PC-9 (cell line): ENCODE results near the gene ZNF880. TPM values are rescaled to one million over a fixed set of nuclear protein-coding genes. Genes with fewer than 3 reads are reported as not detected.

Experiments
- BruUV-seq: library from RNA; stranded (reverse); fragments of 400-500 nt; replicated peaks from 2 replicates; lab custom pipeline; 2021; lab: Mats Ljungman, UMichigan
- CTCF ChIA-PET: fragments of 300-600 bp; sonication (Branson Sonifier 250); formaldehyde crosslinking; loops from one replicate; lab custom pipeline; 2022; ENCODE audit warnings: antibody characterized with exemption; lab: Charles Lee
- POLR2A ChIA-PET: fragments of 300-600 bp; sonication (Branson Sonifier 250); formaldehyde crosslinking; loops from one replicate; lab custom pipeline; 2022; ENCODE audit warnings: antibody characterized with exemption; ENCODE audit not compliant: unreplicated experiment; lab: Charles Lee
- DNase-seq, 2 experiments: peaks; one replicate each; pipeline versions ENCODE4 v3.0.0 to v3.0.0-alpha.2; 2015 to 2022; ENCODE audit warnings: mixed read lengths in 1 of 2
- H2AFZ ChIP-seq: fragments of 200-600 bp; sonication (generic); 2 replicates; pipeline ENCODE4 v1.8.1; 2017; ENCODE audit warnings: antibody characterized with exemption
- H3F3A ChIP-seq: fragments of 200-600 bp; sonication (generic); 2 replicates; pipeline ENCODE4 v1.8.1; 2017; ENCODE audit warnings: antibody characterized with exemption, mild to moderate bottlenecking, low read depth; ENCODE audit not compliant: insufficient read depth
- H3K27ac ChIP-seq: fragments of 200-600 bp; sonication (generic); 2 replicates; pipeline ENCODE4 v1.6.1; 2016; ENCODE audit warnings: mixed run types
- H3K27me3 ChIP-seq: fragments of 200-600 bp; sonication (generic); 2 replicates; pipeline ENCODE4 v1.6.1; 2016; ENCODE audit warnings: low read depth, mixed run types; ENCODE audit not compliant: insufficient read depth
- H3K36me3 ChIP-seq: fragments of 200-600 bp; sonication (generic); 2 replicates; pipeline ENCODE4 v1.6.1; 2016; ENCODE audit warnings: low read depth, mixed run types
- H3K4me1 ChIP-seq: fragments of 200-600 bp; sonication (generic); replicated peaks from 2 replicates; pipeline ENCODE4 v1.6.1; 2016; ENCODE audit warnings: mixed run types; ENCODE audit not compliant: insufficient read depth
- H3K4me2 ChIP-seq: fragments of 200-600 bp; sonication (generic); 2 replicates; pipeline ENCODE4 v1.6.1; 2017; ENCODE audit warnings: mixed run types
- H3K4me3 ChIP-seq: fragments of 200-600 bp; sonication (generic); 2 replicates; pipeline ENCODE4 v1.6.1; 2016; ENCODE audit warnings: mixed run types
- H3K79me2 ChIP-seq: fragments of 200-600 bp; sonication (generic); 2 replicates; pipeline ENCODE4 v1.6.1; 2017; ENCODE audit warnings: low read depth, mixed run types
- H3K9me2 ChIP-seq: fragments of 200-600 bp; sonication (generic); 2 replicates; pipeline ENCODE4 v1.8.1; 2017; ENCODE audit warnings: mild to moderate bottlenecking; ENCODE audit not compliant: insufficient read depth
- H3K9me3 ChIP-seq: fragments of 200-600 bp; sonication (generic); 2 replicates; pipeline ENCODE4 v1.8.1; 2016; ENCODE audit warnings: low read depth; ENCODE audit not compliant: insufficient read depth
- H4K20me1 ChIP-seq: fragments of 200-600 bp; sonication (generic); 2 replicates; pipeline ENCODE4 v1.8.1; 2017; ENCODE audit not compliant: insufficient read depth
- CTCF ChIP-seq: fragments of 200-600 bp; sonication (generic); conservative IDR thresholded peaks from 2 replicates; pipeline ENCODE4 v1.6.1; 2017; ENCODE audit warnings: mixed run types, antibody characterized with exemption, mild to moderate bottlenecking, moderate library complexity
- EZH2 ChIP-seq: fragments of 200-600 bp; sonication (generic); IDR thresholded peaks from 2 replicates; pipeline ENCODE4 v1.8.0; 2017; ENCODE audit warnings: antibody characterized with exemption, low read depth
- intact Hi-C: fragments of 100-400 bp; cut with micrococcal nuclease; formaldehyde crosslinking; loops from one replicate; pipeline ENCODE4 v1.10.0; 2022; ENCODE audit not compliant: unreplicated experiment
- total RNA-seq: library from RNA; stranded (reverse); gene quantifications from 2 replicates; pipeline ENCODE4 v1.2.3, GENCODE V29; 2021

Gene ZNF880
- total RNA-seq, 1 experiment from 2014 or later = 27.3 TPM

GRCh38 chr19:52397310-52398080, 27.8 kb downstream of the ZNF880 start, which contains the start of gene ZNF528:
Gene ZNF528, plus strand, starts transcription at chr19:52397849. Its CDS starts 4,165 bp downstream, at chr19:52402014.
- no peak for TF ChIP-seq EZH2
- TF ChIP-seq CTCF = no peak
- Histone ChIP-seq H3F3A (no peaks in the 10 kb centered on the region), H2AFZ (peak within 1 kb of the TSS; percentile 96), H3K27ac (no peak within 1 kb of the TSS), H3K4me3 (peak within 1 kb of the TSS; percentile 64), H3K79me2 (no peaks in the 10 kb centered on the region), H3K27me3 (no peaks in the 10 kb centered on the region), H3K9me2 (no peaks in the 10 kb centered on the region), H3K36me3 (no peaks in the 10 kb centered on the region), H3K4me2 (peak within 1 kb of the TSS; percentile 76), H4K20me1 (no peaks in the 10 kb centered on the region), H3K4me1 (no peaks in the 10 kb centered on the region), H3K9me3 (peaks cover 38% of the 10 kb centered on the region)
- intact Hi-C loops = no loop called here
- ChIA-PET CTCF (no interaction called here), POLR2A (no interaction called here)
- DNase-seq = peak; percentile 78 to 97
- no TSS peak for BruUV-seq

GRCh38 chr19:52398081-52398441, 28.3 kb downstream of the ZNF880 start:
- no peaks in the 10 kb centered on the region for H3K9me2 ChIP-seq
- no peak for DNase-seq
- H3K4me1 ChIP-seq = no peaks in the 10 kb centered on the region
- H3F3A ChIP-seq = no peaks in the 10 kb centered on the region
- H2AFZ ChIP-seq = peak overlapping the region; percentile 96
- peaks cover 38% of the 10 kb centered on the region for H3K9me3 ChIP-seq
- H3K27ac ChIP-seq = no peak overlapping the region
- H4K20me1 ChIP-seq = no peaks in the 10 kb centered on the region
- TSS peak; percentile 82 for BruUV-seq
- H3K79me2 ChIP-seq = no peaks in the 10 kb centered on the region
- intact Hi-C loops = no loop called here
- ChIA-PET CTCF (no interaction called here), POLR2A (no interaction called here)
- H3K36me3 ChIP-seq = no peaks in the 10 kb centered on the region
- no peak for TF ChIP-seq CTCF
- TF ChIP-seq EZH2 = no peak
- peak overlapping the region; percentile 64 for H3K4me3 ChIP-seq
- H3K4me2 ChIP-seq = peak overlapping the region; percentile 76
- H3K27me3 ChIP-seq = no peaks in the 10 kb centered on the region

- no peaks in the 10 kb centered on the region for H3K36me3 ChIP-seq
- H3K9me3 ChIP-seq = peaks cover 26% of the 10 kb centered on the region
- H3K4me1 ChIP-seq = no peaks in the 10 kb centered on the region
- ChIA-PET CTCF (no interaction called here), POLR2A (no interaction called here)
- no peaks in the 10 kb centered on the region for H3K9me2 ChIP-seq
- no peak for TF ChIP-seq CTCF
- H3K4me3 ChIP-seq = no peak overlapping the region
- BruUV-seq = no TSS peak
- H3K27me3 ChIP-seq = no peaks in the 10 kb centered on the region
- no peaks in the 10 kb centered on the region for H3F3A ChIP-seq
- no peak overlapping the region for H3K4me2 ChIP-seq
- H3K27ac ChIP-seq = no peak overlapping the region
- intact Hi-C loops = no loop called here
- H4K20me1 ChIP-seq = no peaks in the 10 kb centered on the region
- DNase-seq = no peak
- no peaks in the 10 kb centered on the region for H3K79me2 ChIP-seq
- no peak overlapping the region for H2AFZ ChIP-seq
Observed at GRCh38 chr19:52410276-52410675, 40.6 kb downstream of the ZNF880 start.
